ENCODE measurements around the gene NTN4. TPM values are rescaled to one million over a fixed set of nuclear protein-coding genes. Genes with fewer than 3 reads are reported as not detected.

The NTN4 gene
- total and polyA plus RNA-seq, 2 experiments from 2014 or later = 35.2 to 63.7 TPM

DNA sequence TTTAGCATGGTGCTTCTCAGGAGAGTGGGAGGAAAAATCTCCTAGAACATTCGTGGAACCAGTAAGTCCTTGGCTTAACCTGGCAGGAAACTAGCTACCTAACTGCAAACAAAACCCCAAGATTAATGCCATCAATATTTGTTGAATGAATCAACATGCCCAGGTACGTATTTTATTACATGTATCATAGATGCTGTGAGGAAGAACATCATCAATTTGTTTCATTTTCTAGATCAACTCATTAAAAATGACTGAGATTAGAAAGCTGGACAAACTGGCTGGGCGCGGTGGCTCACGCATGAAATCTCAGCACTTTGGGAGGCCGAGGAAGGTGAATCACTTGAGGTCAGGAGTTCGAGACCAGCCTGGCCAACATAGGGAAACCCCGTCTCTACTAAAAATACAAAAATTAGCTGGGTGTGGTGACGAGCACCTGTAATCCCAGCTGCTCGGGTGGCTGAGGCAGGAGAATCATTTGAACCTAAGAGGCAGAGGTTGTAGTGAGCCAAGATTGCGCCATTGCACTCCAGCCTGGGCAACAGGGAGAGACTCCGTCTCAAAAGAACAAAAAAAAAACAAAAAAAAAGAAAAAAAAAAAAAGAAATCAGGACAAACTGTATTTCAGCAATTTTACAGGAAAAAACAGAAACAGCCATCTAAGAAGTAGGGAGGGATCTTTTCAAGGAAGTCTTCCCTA, 88.7 kb downstream of the NTN4 start:
- Histone ChIP-seq H4K20me1 (ENCODE audit: insufficient read depth) (no peaks in the 10 kb centered on the region), H3K27me3 (replicated peaks; ENCODE audit: insufficient read depth) (peaks cover 13% of the 10 kb centered on the region; the same call in 1 of the 2 replicates), H3K79me2 (ENCODE audit: insufficient read depth) (no peaks in the 10 kb centered on the region), H2AFZ (no peak overlapping the region), H3K9me3 (ENCODE audit: low read depth) (no peaks in the 10 kb centered on the region), H3K27ac (no peak overlapping the region), H3K9me2 (ENCODE audit: insufficient read depth) (no peaks in the 10 kb centered on the region), H3F3A (ENCODE audit: insufficient read depth) (peaks cover 24% of the 10 kb centered on the region), H3K36me3 (ENCODE audit: low read depth) (no peaks in the 10 kb centered on the region; the same call in 1 of the 2 replicates), H3K4me3 (no peak overlapping the region), H3K9ac (no peak overlapping the region), H3K4me2 (ENCODE audit: unreplicated experiment) (peak overlapping the region; percentile 40), H3K4me1 (ENCODE audit: insufficient read depth) (peaks cover 22% of the 10 kb centered on the region)
- TF ChIP-seq EZH2 (IDR thresholded peaks at IDR 0.05; ENCODE audit: insufficient read depth, poor library complexity, severe bottlenecking) (no peak), EZH2phosphoT487 (IDR thresholded peaks at IDR 0.05; ENCODE audit: insufficient read depth, low read depth) (no peak)
- in situ Hi-C loops (cut with MboI) = no loop called here
- WGBS, 2 experiments (ENCODE audit: low coverage in 1 of 2, low lambda C conversion rate in 2 of 2, missing lambda C conversion rate in 2 of 2) = 91 to 93% methylated on average over 11 to 12 of the region's 12 CpGs
- no peak for DNase-seq

DNA sequence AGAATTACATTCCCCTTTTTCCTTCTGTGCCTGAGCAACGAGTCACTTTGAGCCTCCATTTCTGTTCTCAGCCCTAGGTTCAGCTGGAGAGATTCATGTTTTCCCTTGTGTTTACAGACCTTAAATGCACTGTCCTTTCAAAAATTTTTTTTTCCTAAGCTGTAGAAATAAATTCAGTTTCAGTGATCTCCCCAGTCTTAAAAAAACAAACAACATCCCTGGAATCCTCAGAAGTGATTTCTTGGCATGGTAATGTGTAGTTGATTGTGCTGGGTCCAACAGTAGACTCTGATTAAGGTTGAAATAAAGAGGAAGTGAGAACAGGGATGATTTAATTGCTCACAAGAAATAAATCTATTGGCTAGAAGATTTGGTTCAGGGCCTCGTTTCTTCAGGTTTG, 89.3 kb downstream of the NTN4 start:
- DNase-seq = peak; percentile 49
- Histone ChIP-seq H3K4me1 (ENCODE audit: insufficient read depth) (peaks cover 22% of the 10 kb centered on the region), H3K9me3 (ENCODE audit: low read depth) (no peaks in the 10 kb centered on the region), H3K36me3 (ENCODE audit: low read depth) (no peaks in the 10 kb centered on the region; the same call in 1 of the 2 replicates), H2AFZ (no peak overlapping the region), H3K27me3 (replicated peaks; ENCODE audit: insufficient read depth) (peaks cover 13% of the 10 kb centered on the region; the same call in 1 of the 2 replicates), H3K4me3 (no peak overlapping the region), H3K79me2 (ENCODE audit: insufficient read depth) (no peaks in the 10 kb centered on the region), H3K27ac (peak overlapping the region; percentile 72), H3F3A (ENCODE audit: insufficient read depth) (peaks cover 24% of the 10 kb centered on the region), H4K20me1 (ENCODE audit: insufficient read depth) (no peaks in the 10 kb centered on the region), H3K9ac (no peak overlapping the region), H3K4me2 (ENCODE audit: unreplicated experiment) (peak overlapping the region; percentile 40), H3K9me2 (ENCODE audit: insufficient read depth) (no peaks in the 10 kb centered on the region)
- TF ChIP-seq EZH2phosphoT487 (IDR thresholded peaks at IDR 0.05; ENCODE audit: insufficient read depth, low read depth) (no peak), EZH2 (IDR thresholded peaks at IDR 0.05; ENCODE audit: insufficient read depth, poor library complexity, severe bottlenecking) (no peak)
- in situ Hi-C loops (cut with MboI) = no loop called here
- WGBS, 2 experiments (ENCODE audit: low coverage in 1 of 2, low lambda C conversion rate in 2 of 2, missing lambda C conversion rate in 2 of 2) = 89 to 92% methylated on average over 2 of the region's 2 CpGs

DNA sequence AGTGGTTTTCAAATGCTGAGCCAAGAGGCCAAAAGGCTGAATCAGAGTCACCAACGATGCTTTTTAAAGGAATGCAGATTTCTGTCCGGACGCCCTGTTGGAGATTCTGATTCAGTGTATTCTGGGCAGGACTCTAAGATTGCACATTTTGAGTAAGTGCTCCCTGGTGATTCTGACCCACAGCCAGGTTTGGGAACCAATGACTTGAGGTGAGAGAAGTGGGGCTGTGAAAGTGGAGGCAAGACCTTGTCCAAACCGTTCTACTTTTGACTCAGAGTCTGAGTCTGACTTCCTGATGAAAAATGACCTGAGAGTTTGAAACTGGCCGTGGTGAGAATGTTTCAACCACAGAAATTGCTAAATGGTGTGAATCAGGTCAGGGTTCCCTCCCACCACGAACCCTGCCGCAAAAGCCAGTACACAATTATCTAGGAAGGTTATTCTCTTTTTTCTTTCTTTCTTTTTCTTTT, 90.2 kb downstream of the NTN4 start:
- 2% methylated on average over 7 of the region's 7 CpGs for WGBS, 2 experiments (ENCODE audit: low coverage in 1 of 2, low lambda C conversion rate in 2 of 2, missing lambda C conversion rate in 2 of 2)
- Histone ChIP-seq H3K27ac (peak overlapping the region; percentile 72), H3K4me2 (ENCODE audit: unreplicated experiment) (peak overlapping the region; percentile 40), H3K4me1 (ENCODE audit: insufficient read depth) (peaks cover 22% of the 10 kb centered on the region), H3K9me2 (ENCODE audit: insufficient read depth) (no peaks in the 10 kb centered on the region), H3K4me3 (peak overlapping the region; percentile 15; the same call in 1 of the 2 replicates), H3K27me3 (replicated peaks; ENCODE audit: insufficient read depth) (peaks cover 7% of the 10 kb centered on the region; the same call in 1 of the 2 replicates), H3K36me3 (ENCODE audit: low read depth) (no peaks in the 10 kb centered on the region; the same call in 1 of the 2 replicates), H3F3A (ENCODE audit: insufficient read depth) (peaks cover 24% of the 10 kb centered on the region), H2AFZ (no peak overlapping the region), H4K20me1 (ENCODE audit: insufficient read depth) (no peaks in the 10 kb centered on the region), H3K9me3 (ENCODE audit: low read depth) (no peaks in the 10 kb centered on the region), H3K9ac (peak overlapping the region; percentile 49), H3K79me2 (ENCODE audit: insufficient read depth) (no peaks in the 10 kb centered on the region)
- in situ Hi-C loops (cut with MboI) = no loop called here
- TF ChIP-seq EZH2 (IDR thresholded peaks at IDR 0.05; ENCODE audit: insufficient read depth, poor library complexity, severe bottlenecking) (no peak), EZH2phosphoT487 (IDR thresholded peaks at IDR 0.05; ENCODE audit: insufficient read depth, low read depth) (peak; percentile 78; the same call in 1 of the 2 replicates)
- peak; percentile 98 for DNase-seq

DNA sequence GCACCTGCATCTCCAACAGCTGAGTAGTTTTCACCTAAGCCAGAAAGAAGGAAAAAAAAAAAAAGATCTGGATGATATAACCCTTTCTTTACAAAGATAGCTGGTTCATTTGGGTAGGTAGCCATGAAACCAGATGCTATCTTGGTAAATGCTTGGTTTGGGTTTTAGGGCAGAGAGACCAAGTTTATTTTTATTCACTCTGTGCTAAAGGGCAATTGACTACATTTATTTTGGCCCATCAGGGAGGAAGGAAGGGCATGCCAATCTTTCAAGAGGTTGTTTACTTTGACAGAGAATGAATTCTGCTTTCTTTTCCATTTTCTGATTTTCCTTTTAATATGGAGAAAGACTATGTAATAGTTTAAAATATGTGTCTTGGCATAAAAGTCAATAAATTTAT, 91.0 kb downstream of the NTN4 start:
- TF ChIP-seq EZH2 (IDR thresholded peaks at IDR 0.05; ENCODE audit: insufficient read depth, poor library complexity, severe bottlenecking) (no peak), EZH2phosphoT487 (IDR thresholded peaks at IDR 0.05; ENCODE audit: insufficient read depth, low read depth) (no peak)
- H3K36me3 ChIP-seq (ENCODE audit: low read depth) = no peaks in the 10 kb centered on the region; the same call in 1 of the 2 replicates
- no peak overlapping the region for H2AFZ ChIP-seq
- no peaks in the 10 kb centered on the region for H3K79me2 ChIP-seq (ENCODE audit: insufficient read depth)
- H3K9me2 ChIP-seq (ENCODE audit: insufficient read depth) = no peaks in the 10 kb centered on the region
- no peaks in the 10 kb centered on the region for H3K9me3 ChIP-seq (ENCODE audit: low read depth)
- H3K27ac ChIP-seq = peak overlapping the region; percentile 72
- peaks cover 4% of the 10 kb centered on the region; the same call in 1 of the 2 replicates for H3K27me3 ChIP-seq (replicated peaks; ENCODE audit: insufficient read depth)
- H3K4me2 ChIP-seq (ENCODE audit: unreplicated experiment) = no peak overlapping the region
- H3K4me1 ChIP-seq (ENCODE audit: insufficient read depth) = peaks cover 22% of the 10 kb centered on the region
- no peak overlapping the region for H3K4me3 ChIP-seq
- H4K20me1 ChIP-seq (ENCODE audit: insufficient read depth) = no peaks in the 10 kb centered on the region
- no peak overlapping the region for H3K9ac ChIP-seq
- in situ Hi-C loops (cut with MboI) = no loop called here
- peaks cover 24% of the 10 kb centered on the region for H3F3A ChIP-seq (ENCODE audit: insufficient read depth)
- no peak for DNase-seq
